HG02943 (cell line): ENCODE measurements around the gene HRG.
"Not testable (repeated sequence)": the region's sequence is repeated elsewhere in the genome, so short reads cannot be mapped to it uniquely, and the experiment has no call there.

Source experiments
- ATAC-seq: cut with Tn5 transposase; IDR thresholded peaks from one replicate; pipeline ENCODE4 v1.9.1; 2021; ENCODE audit warnings: mild to moderate bottlenecking, low read depth, moderate library complexity; ENCODE audit not compliant: unreplicated experiment

HRG gene

GRCh38 chr3:186678604-186679003 is 12.8 kb downstream of the HRG start:
- no peak for ATAC-seq

DNA sequence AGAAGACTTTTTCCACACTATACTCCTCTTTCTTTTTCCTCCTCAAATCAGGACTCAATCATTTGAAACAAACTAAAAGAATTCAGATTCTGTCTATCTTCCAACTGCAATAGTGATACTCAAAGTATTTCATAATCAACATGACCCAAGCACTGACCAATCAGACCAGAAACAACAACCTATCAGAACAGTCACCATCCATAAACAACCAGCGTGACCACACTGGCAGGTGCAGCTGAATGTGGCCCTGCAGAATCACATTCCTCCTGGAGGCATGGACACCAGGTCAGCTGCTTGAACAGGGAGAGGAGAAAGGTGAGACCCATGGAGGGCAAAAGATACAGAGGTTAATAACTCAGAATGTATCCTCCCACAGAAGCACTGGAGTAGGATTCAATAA is 13.3 kb downstream of the HRG start:
- no peak for ATAC-seq

GRCh38 chr3:186680869-186681268 is 15.1 kb downstream of the HRG start:
- ATAC-seq, result no peak

DNA sequence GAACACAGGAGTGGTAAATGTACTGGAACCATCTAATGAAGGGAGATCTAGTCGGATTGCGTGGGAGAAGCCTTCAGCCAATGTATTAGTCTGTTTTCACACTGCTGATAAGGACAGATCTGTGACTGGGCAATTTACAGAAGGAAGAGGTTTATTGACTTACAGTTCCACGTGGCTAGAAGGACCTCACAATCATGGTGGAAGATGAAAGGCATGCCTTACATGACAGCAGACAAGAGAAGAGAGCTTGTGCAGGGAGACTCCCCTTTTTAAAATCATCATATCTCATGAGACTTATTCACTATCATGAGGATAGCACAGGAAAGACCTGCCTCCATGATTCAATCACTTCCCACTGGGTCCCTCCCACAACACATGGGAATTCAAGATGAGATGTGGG is 17.0 kb downstream of the HRG start:
- no peak for ATAC-seq

DNA sequence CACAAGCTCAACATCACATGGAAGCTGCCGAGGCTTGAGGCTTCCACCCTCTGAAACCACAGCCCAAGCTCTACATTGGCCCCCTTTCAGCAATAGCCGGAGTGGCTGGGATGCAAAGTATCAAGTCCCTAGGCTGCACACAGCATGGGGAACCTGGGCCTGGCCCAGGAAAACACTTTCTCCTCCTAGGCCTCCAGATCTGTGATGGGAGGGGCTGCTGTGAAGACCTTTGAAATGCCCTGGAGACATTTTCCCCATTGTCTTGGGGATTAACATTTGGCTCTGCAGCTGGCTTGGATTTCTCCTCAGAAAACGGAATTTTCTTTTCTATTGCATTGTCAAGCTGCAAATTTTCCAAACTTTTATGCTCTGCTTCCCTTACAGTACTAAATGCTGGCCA is 18.2 kb downstream of the HRG start:
- no peak for ATAC-seq

GRCh38 chr3:186686475-186686874 is 20.7 kb downstream of the HRG start:
- not testable (repeated sequence) for ATAC-seq

- ATAC-seq, result no peak
These were observed 21.4 kb downstream of the HRG start for GRCh38 chr3:186687120-186687651.

DNA sequence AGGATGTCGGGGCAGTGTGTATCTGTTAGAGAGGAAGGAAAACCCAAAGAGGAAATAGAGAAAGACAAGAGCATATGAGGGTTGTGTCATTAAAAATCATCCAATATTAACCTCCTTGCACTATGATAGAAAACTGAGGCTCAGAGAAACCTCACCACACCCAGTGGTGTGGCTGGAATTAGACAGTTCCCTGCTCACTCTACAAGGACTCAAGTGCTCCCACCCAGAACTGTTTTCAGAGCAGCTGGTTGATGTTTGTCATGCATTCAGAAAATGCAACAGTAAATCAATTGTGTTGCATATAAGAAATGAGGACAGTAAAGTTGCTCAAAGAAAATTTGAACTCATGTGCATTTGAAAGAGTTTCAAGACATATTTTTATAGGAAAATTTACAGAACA is 24.5 kb downstream of the HRG start:
- not testable (repeated sequence) for ATAC-seq

- ATAC-seq, result no peak
These were observed 25.9 kb downstream of the HRG start for GRCh38 chr3:186691676-186692075.

- no peak for ATAC-seq
These were observed 28.0 kb downstream of the HRG start for GRCh38 chr3:186693843-186694242.

DNA sequence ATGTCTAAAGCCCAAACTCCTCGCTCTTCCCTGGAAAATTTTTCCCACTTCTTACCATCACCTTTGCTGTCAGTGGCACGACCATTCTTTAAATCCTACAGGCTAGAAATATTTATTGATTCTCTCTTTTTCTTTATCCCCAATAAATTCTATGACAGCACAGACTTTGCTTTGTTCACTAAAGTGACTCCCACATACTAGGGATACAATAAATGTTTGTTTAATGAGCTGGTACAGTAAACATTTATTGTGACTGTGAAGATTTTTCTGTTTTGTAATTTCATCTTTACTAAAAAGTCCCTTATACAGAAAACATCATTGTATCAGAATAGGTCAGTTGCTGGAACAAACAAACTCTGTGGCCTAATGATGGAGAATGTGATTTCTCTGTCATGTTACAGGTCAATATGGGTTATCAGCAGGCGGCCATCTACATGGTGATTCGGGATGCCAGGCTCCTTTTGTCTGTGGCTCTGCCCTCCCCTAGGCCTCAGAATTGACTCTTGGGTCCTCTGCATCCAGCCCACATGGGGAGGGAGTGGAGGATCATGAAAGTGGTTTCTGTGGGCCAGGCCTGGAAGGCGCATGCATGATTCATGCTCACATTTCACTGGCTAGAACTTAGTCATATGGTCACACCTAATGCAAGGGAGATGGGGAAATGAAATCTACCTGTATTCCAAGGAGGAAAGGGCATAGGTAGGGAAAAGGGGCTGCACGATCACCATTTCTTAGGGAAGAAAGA is 28.6 kb downstream of the HRG start:
- ATAC-seq, result no peak

- no peak for ATAC-seq
These were observed 30.7 kb downstream of the HRG start for GRCh38 chr3:186696522-186696921.

- ATAC-seq, result no peak
These were observed 31.7 kb downstream of the HRG start for GRCh38 chr3:186697510-186697909.

GRCh38 chr3:186700267-186700666 is 34.5 kb downstream of the HRG start:
- ATAC-seq, result no peak

- ATAC-seq, result not testable (repeated sequence)
These were observed 36.6 kb downstream of the HRG start for GRCh38 chr3:186702451-186702850.

GRCh38 chr3:186705882-186706780 is 40.3 kb downstream of the HRG start:
- ATAC-seq, result no peak

DNA sequence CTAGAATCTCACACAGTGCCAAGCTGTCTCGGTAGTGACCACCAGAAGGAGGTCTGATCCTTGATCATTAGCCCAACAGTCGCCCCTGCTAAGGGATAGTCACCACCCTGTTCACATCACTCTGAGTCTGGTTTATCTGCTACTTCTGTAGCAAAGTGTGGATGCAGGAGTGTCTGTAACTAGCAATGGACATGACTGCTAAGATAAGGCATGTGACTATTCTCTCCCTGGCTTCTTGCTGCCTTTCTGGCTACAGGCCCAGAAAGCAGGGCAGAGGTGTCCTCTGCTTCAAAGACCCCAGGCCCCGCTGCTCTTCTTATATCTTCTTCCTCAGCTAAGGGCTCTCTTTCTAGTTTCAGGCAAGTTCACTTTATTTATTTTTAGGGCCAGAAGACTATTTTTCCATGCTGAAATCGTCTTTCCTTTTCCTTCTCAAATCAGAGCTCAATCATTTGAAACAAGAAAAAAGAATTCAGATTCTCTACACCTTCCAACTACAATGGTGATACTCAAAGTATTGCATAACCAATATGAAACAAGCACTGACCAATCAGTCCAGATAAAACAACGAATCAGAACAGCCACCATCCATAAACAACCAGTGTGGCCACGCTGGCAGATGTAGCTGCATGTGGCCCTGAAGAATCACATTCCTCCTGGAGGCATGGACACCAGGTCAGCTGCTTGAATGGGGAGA is 43.3 kb downstream of the HRG start:
- no peak for ATAC-seq

GRCh38 chr3:186710694-186711093 is 44.9 kb downstream of the HRG start:
- not testable (repeated sequence) for ATAC-seq

DNA sequence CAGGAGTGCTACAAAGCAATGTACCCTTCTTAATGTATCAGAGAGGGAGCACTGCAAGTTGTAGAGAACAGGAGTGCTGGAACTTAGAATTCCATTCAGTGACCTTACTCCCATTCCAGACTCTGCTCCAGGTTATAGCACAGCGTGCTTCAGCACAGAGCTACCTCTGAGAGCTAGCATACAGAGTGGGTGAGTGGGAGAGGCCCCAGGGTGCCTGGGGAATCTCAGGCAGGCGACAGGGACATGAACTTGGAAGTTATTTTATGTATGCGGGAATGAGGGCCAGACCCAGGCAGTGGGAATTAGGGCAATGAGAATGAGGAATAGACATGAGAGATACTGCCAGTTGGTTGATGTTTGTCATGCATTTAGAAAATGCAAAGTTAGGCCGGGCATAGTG is 47.7 kb downstream of the HRG start:
- no peak for ATAC-seq

- no peak for ATAC-seq
These were observed 51.2 kb downstream of the HRG start, which contains the start of gene KNG1 for GRCh38 chr3:186717039-186717457. Gene KNG1 (plus strand): TSS chr3:186717359. CDS start chr3:186717543, 184 bp downstream.
